Keratinocyte (primary cell): ENCODE data around the gene GOLGA6D. TPM values are rescaled to one million over a fixed set of nuclear protein-coding genes. Genes with fewer than 3 reads are reported as not detected.
"Not testable (repeated sequence)": the region's sequence is repeated elsewhere in the genome, so short reads cannot be mapped to it uniquely, and the experiment has no call there.

Experiments used
- DNase-seq: peaks from one replicate; pipeline ENCODE4 v3.0.0-alpha.2; 2011; ENCODE audit warnings: low read depth, missing footprints, low spot score
- FAIRE-seq: peaks from 2 replicates; lab custom pipeline; 2011; peaks lifted over from hg19 to GRCh38; lab: Jason Lieb, UNC
- H2AFZ ChIP-seq: 2 replicates; pipeline ENCODE4 v1.6.0; 2012; ENCODE audit warnings: low read length, control low read depth, inconsistent platforms; ENCODE audit not compliant: control insufficient read depth
- H3K27ac ChIP-seq: 2 replicates; pipeline ENCODE4 v1.5.1; 2011; ENCODE audit warnings: low read length; ENCODE audit not compliant: control insufficient read depth, insufficient read depth
- H3K27me3 ChIP-seq: 3 replicates; pipeline ENCODE4 v1.6.0; 2011; ENCODE audit warnings: low read length; ENCODE audit not compliant: control insufficient read depth, insufficient read depth; ENCODE audit errors: extremely low read depth
- H3K36me3 ChIP-seq, 2 experiments: 2 replicates in 1 of 2; 3 replicates in 1 of 2; pipeline ENCODE4 v1.5.1; 2011; ENCODE audit warnings: low read length in 2 of 2, mild to moderate bottlenecking in 1 of 2; ENCODE audit not compliant: control insufficient read depth in 2 of 2, insufficient read depth in 2 of 2; ENCODE audit errors: extremely low read depth in 1 of 2
- H3K4me1 ChIP-seq: 3 replicates; pipeline ENCODE4 v1.5.1; 2011; ENCODE audit warnings: low read length; ENCODE audit not compliant: control insufficient read depth, insufficient read depth; ENCODE audit errors: extremely low read depth
- H3K4me2 ChIP-seq: 3 replicates; pipeline ENCODE4 v1.6.0; 2011; ENCODE audit warnings: low read depth, low read length; ENCODE audit not compliant: control insufficient read depth, insufficient read depth; ENCODE audit errors: extremely low read depth
- H3K4me3 ChIP-seq, 3 experiments: fragments of 200-600 bp in 1 of 3; sonication (generic) in 1 of 3; 2 replicates in 2 of 3; 3 replicates in 1 of 3; pipeline ENCODE4 v1.5.1; 2011 to 2016; ENCODE audit warnings: low read length in 3 of 3, mild to moderate bottlenecking in 3 of 3, control low read depth in 2 of 3, inconsistent platforms in 1 of 3, low read depth in 1 of 3, mixed read lengths in 1 of 3, mixed run types in 1 of 3, moderate library complexity in 1 of 3; ENCODE audit not compliant: control insufficient read depth in 2 of 3, insufficient read depth in 2 of 3; ENCODE audit errors: extremely low read depth in 1 of 3
- H3K79me2 ChIP-seq: 2 replicates; pipeline ENCODE4 v1.6.0; 2012; ENCODE audit warnings: low read length; ENCODE audit not compliant: control insufficient read depth, insufficient read depth
- H3K9ac ChIP-seq: 3 replicates; pipeline ENCODE4 v1.6.0; 2011; ENCODE audit warnings: low read length; ENCODE audit not compliant: control insufficient read depth, insufficient read depth; ENCODE audit errors: extremely low read depth
- H3K9me1 ChIP-seq: 3 replicates; pipeline ENCODE4 v1.6.0; 2011; ENCODE audit warnings: low read length; ENCODE audit not compliant: control insufficient read depth, insufficient read depth; ENCODE audit errors: extremely low read depth
- H3K9me3 ChIP-seq: 2 replicates; pipeline ENCODE4 v1.5.1; 2012; ENCODE audit warnings: low read depth, low read length; ENCODE audit not compliant: control insufficient read depth
- H4K20me1 ChIP-seq: 3 replicates; pipeline ENCODE4 v1.6.0; 2011; ENCODE audit warnings: low read length; ENCODE audit not compliant: control insufficient read depth, insufficient read depth; ENCODE audit errors: extremely low read depth
- CTCF ChIP-seq, 3 experiments: IDR thresholded peaks in 1 of 3; conservative IDR thresholded peaks in 1 of 3; optimal IDR thresholded peaks in 1 of 3; 2 replicates in 2 of 3; 3 replicates in 1 of 3; pipeline versions ENCODE3 to v1.5.1; 2011; ENCODE audit warnings: low read length in 3 of 3, mild to moderate bottlenecking in 3 of 3, moderate library complexity in 2 of 3, control low read depth in 1 of 3, inconsistent platforms in 1 of 3; ENCODE audit not compliant: insufficient read depth in 2 of 3; ENCODE audit errors: extremely low read depth in 1 of 3
- EZH2 ChIP-seq: IDR thresholded peaks from one replicate; pipeline ENCODE4 v1.6.1; 2012; ENCODE audit warnings: inconsistent platforms, mild to moderate bottlenecking, low read length, moderate library complexity
- dilution Hi-C: fragments of 300-500 bp; cut with MboI; formaldehyde crosslinking; loops from one replicate; pipeline ENCODE4 v1.7.0; 2020; ENCODE audit warnings: low sequenced_read_pairs; ENCODE audit not compliant: extremely low pct_ligation_motif_present
- polyA plus RNA-seq, 5 experiments: library from polyadenylated mRNA; depleted of rRNA in 3 of 5; stranded (reverse) in 3 of 5; stranded (forward) in 1 of 5; unstranded in 1 of 5; fragments of >200 nt; gene quantifications; 1 replicate in 1 of 5; 2 replicates in 3 of 5; 3 replicates in 1 of 5; pipeline versions ENCODE4 v1.2.1 to v1.2.3, GENCODE V29; 2011 to 2012; ENCODE audit warnings: missing spikeins in 2 of 5, low read depth in 1 of 5, low replicate concordance in 1 of 5

The GOLGA6D gene
- polyA plus RNA-seq, 1 donor (not counting 4 experiments of a cell fraction or from before 2014, with no cell fraction given) = 0.03 TPM

GRCh38 chr15:75238150-75238549, 44.5 kb upstream of the GOLGA6D start:
- Histone ChIP-seq H3K9me1 (no peaks in the 10 kb centered on the region), H3K4me3 (no peak overlapping the region), H3K4me1 (no peaks in the 10 kb centered on the region), H3K9me3 (no peaks in the 10 kb centered on the region), H3K27me3 (peaks cover 37% of the 10 kb centered on the region), H3K79me2 (no peaks in the 10 kb centered on the region), H3K4me2 (no peak overlapping the region), H2AFZ (no peak overlapping the region), H3K9ac (no peak overlapping the region), H3K36me3 (no peaks in the 10 kb centered on the region), H3K27ac (no peak overlapping the region), H4K20me1 (no peaks in the 10 kb centered on the region)
- dilution Hi-C loops = no loop called here
- TF ChIP-seq EZH2 = no peak
- no peak for TF ChIP-seq CTCF (optimal IDR thresholded peaks at IDR 0.05 in 1 of 3, IDR thresholded peaks at IDR 0.05 in 1 of 3, conservative IDR thresholded peaks at IDR 0.05 in 1 of 3; ENCODE audit: extremely low read depth in 1 of 3, insufficient read depth in 2 of 3, low read length in 3 of 3)
- FAIRE-seq = no peak
- no peak for DNase-seq

DNA sequence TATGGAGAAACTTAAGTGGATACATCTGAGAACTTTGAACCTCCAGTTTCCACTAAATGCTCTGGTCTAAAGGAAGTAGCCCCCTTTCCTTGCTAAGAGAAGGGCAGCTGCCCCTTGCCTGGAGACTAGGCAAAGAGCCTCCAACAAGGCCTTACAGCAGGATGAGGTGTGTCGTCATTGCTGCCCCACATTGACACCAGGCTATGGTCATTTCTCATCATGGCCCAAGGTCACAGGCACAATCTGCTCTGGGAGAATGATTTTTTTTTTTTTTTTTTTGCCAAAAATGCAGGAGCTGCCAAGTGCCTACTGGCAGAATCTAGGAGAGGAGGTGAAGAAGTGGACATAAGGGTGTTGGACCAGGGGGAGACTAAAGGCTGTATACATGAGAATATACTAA, 36.9 kb upstream of the GOLGA6D start:
- FAIRE-seq, H3K4me2 ChIP-seq, dilution Hi-C loops, DNase-seq, H3K36me3 ChIP-seq, H3K79me2 ChIP-seq, H4K20me1 ChIP-seq, H3K9me3 ChIP-seq, H3K4me1 ChIP-seq, H3K9ac ChIP-seq, H2AFZ ChIP-seq, H3K4me3 ChIP-seq, H3K9me1 ChIP-seq, H3K27ac ChIP-seq: not testable (repeated sequence)
- peaks cover 13% of the 10 kb centered on the region for H3K27me3 ChIP-seq

DNA sequence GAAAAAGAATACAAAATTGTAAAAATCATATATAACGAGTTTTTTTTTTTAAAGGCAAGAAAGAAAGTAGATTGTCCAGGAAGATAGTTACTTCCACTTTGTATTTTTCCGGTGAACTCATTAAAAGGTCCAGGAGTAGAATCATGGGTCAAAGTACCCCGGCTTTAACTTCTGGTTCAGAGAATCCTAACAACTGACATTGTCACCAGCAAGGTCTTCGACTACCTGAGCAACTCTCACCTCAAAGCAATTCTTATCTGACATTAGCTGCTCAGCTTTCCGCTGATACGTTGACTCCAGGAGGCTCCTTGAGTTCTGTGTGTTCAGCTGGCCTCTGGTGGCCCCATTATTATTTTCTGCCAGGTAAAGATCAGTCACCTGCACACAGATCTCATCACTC, 33.6 kb upstream of the GOLGA6D start:
- peaks cover 20% of the 10 kb centered on the region for H3K27me3 ChIP-seq

More for the DNA sequence above, 33.6 kb upstream of the GOLGA6D start:
- H3K9ac ChIP-seq, H3K9me3 ChIP-seq, dilution Hi-C loops, H4K20me1 ChIP-seq, H2AFZ ChIP-seq, H3K36me3 ChIP-seq, H3K4me3 ChIP-seq, H3K79me2 ChIP-seq, H3K27ac ChIP-seq, DNase-seq, H3K4me2 ChIP-seq, FAIRE-seq, H3K4me1 ChIP-seq, H3K9me1 ChIP-seq: not testable (repeated sequence)
